IMR-90 (cell line): ENCODE results near the gene NAA38.

Experiments used
- CTCF ChIP-seq: conservative IDR thresholded peaks from 2 replicates; pipeline ENCODE4 v1.5.1; 2012; ENCODE audit warnings: mild to moderate bottlenecking, low read depth, low read length, improper control_type of control experiment
- MXI1 ChIP-seq: IDR thresholded peaks from 2 replicates; pipeline ENCODE4 v1.6.1; 2012; ENCODE audit warnings: low read depth, mild to moderate bottlenecking, low read length, moderate library complexity, borderline replicate concordance
- POLR2A ChIP-seq: IDR thresholded peaks from 2 replicates; pipeline ENCODE4 v1.6.1; 2012; ENCODE audit warnings: mild to moderate bottlenecking, low read depth, low read length
- RAD21 ChIP-seq: IDR thresholded peaks from 2 replicates; pipeline ENCODE4 v1.6.1; 2012; ENCODE audit warnings: low read length, improper control_type of control experiment
- SMC3 ChIP-seq: fragments of 150-350 bp; IDR thresholded peaks from 2 replicates; pipeline ENCODE4 v1.6.1; 2016; ENCODE audit warnings: low read depth, mild to moderate bottlenecking, antibody characterized with exemption, low read length, moderate library complexity
- USF2 ChIP-seq: fragments of 150-350 bp; IDR thresholded peaks from 2 replicates; pipeline ENCODE4 v1.6.1; 2017; ENCODE audit warnings: mild to moderate bottlenecking, antibody characterized with exemption, low read length, low read depth

- TF ChIP-seq CTCF (no peak), USF2 (no peak), POLR2A (no peak), MXI1 (no peak), SMC3 (no peak), RAD21 (no peak)
These were observed 39.8 kb downstream of the NAA38 start for GRCh38 chr17:7817643-7817964.
